Activated CD4-positive, alpha-beta memory T cell treated with anti-CD3 and anti-CD28 coated beads, Interleukin-2, amount 10 ng/mL, durations not matched to agents 7 days and 5 days (primary cell): Measurements from ENCODE around the gene SAMHD1. TPM values are rescaled to one million over a fixed set of nuclear protein-coding genes. Genes with fewer than 3 reads are reported as not detected.
"Not testable (repeated sequence)": the region's sequence is repeated elsewhere in the genome, so short reads cannot be mapped to it uniquely, and the experiment has no call there.

Experiments used
- CTCF ChIA-PET: fragments of 350-600 bp; sonication (Branson Sonifier 250); formaldehyde crosslinking; loops from one replicate; lab custom pipeline; 2021; ENCODE audit warnings: antibody characterized with exemption, inconsistent platforms; lab: Charles Lee
- POLR2A ChIA-PET: fragments of 350-600 bp; sonication (Branson Sonifier 250); formaldehyde crosslinking; loops from one replicate; lab custom pipeline; 2021; ENCODE audit warnings: antibody characterized with exemption; lab: Charles Lee
- DNase-seq: peaks from one replicate; pipeline ENCODE4 v3.0.0-alpha.2; 2020
- H3K27ac Mint-ChIP-seq: one replicate; pipeline ENCODE4 v1.8.0; 2021; ENCODE audit warnings: mild to moderate bottlenecking, mixed read lengths
- H3K27me3 Mint-ChIP-seq: one replicate; pipeline ENCODE4 v1.8.0; 2021; ENCODE audit warnings: mixed read lengths
- H3K36me3 Mint-ChIP-seq: one replicate; pipeline ENCODE4 v1.8.0; 2021; ENCODE audit warnings: low read depth, mixed read lengths
- H3K4me1 Mint-ChIP-seq: one replicate; pipeline ENCODE4 v1.8.0; 2021; ENCODE audit warnings: mixed read lengths
- H3K4me3 Mint-ChIP-seq: one replicate; pipeline ENCODE4 v1.8.0; 2021; ENCODE audit warnings: mild to moderate bottlenecking, mixed read lengths
- H3K9me3 Mint-ChIP-seq: one replicate; pipeline ENCODE4 v1.8.0; 2021; ENCODE audit warnings: mixed read lengths
- total RNA-seq, 2 experiments: library from RNA; stranded (reverse); gene quantifications; one replicate each; pipeline ENCODE4 v1.2.3, GENCODE V29; 2021

Gene SAMHD1
- total RNA-seq, 2 experiments from 2014 or later: 272 TPM

DNA sequence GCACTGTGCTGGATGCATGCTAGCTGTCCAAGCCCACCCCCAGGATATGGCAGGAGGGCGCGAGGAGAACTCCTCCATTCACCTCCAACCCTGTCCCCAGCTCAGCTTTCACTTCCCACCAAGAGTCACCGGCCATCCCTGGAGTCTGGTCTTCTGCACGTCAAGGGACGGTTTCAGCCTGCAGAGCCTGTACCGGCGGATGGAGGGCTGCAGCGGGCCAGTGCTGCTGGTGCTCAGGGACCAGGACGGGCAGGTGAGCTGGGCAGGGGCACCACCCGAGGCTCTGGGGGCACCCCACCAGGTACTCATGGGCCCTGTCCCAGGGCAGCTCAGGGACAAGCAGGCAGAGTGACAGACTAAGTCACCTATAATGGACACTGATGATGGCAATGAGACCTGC, 72.6 kb downstream of the SAMHD1 start:
- Mint-ChIP-seq H3K27me3 (no peaks in the 10 kb centered on the region), H3K36me3 (no peaks in the 10 kb centered on the region), H3K9me3 (no peaks in the 10 kb centered on the region), H3K4me1 (peaks cover 6% of the 10 kb centered on the region), H3K27ac (no peak overlapping the region), H3K4me3 (no peak overlapping the region)
- DNase-seq: no peak
- CTCF ChIA-PET: no interaction called here
- POLR2A ChIA-PET: no interaction called here

- Mint-ChIP-seq H3K36me3 (no peaks in the 10 kb centered on the region), H3K4me1 (peaks cover 3% of the 10 kb centered on the region), H3K27ac (no peak overlapping the region), H3K27me3 (no peaks in the 10 kb centered on the region), H3K9me3 (no peaks in the 10 kb centered on the region), H3K4me3 (no peak overlapping the region)
- ChIA-PET CTCF (interaction anchor here (0.5 kb wide), 1 partner anchor 550 kb away, joined by 3 read pairs; no protein-coding TSS in a partner anchor), POLR2A (no interaction called here)
- no peak for DNase-seq
Measured at GRCh38 chr20:36876473-36876833, 75.1 kb downstream of the SAMHD1 start.

DNA sequence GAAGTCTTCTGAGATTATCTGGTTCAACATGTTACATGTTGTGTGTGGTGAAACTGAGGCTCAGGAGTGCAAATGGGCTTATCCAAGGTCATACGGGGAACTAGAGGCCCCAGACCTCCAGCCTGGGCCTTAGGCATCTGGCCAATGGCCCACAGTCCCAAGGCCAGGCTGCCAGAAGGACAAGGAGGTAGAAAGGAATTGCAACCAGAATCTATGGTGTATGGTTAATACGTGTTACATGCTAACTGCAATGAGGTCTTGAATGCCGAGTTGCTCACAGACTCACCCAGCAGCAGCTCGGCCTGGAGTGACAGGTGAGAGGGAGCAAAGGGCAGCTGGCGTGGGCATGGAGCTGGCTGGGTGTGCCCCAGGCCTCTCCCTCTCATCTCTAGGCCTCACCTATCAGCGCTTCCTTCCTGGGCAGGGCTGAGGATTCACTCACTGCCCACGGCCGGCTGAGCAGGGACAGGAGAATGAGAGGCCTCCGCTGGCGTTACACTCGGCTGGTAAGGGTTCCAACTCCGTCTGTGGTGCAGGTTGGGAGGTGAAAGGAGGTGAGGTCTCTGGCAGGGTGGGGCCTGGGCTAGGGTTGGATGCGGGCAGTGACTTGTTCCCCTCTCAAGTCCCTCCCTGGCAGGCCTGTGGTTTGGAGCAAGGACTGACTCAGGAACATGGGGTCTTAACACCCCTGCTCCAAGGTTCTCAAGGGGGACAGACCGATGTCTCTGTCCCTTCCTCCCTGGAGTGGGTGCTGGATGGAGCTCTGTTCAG, 75.6 kb downstream of the SAMHD1 start, which contains the start of gene TLDC2:
TLDC2 (plus strand) TSS at position 437 of the 771 bp plus-strand sequence; CDS start at position 474, 37 bp downstream.
- H3K27me3 Mint-ChIP-seq: no peaks in the 10 kb centered on the region
- CTCF ChIA-PET: interaction anchor here (0.5 to 0.9 kb wide), 2 partner anchors 34 to 549 kb away, joined by 3 read pairs; no protein-coding TSS in a partner anchor
- POLR2A ChIA-PET: no interaction called here
- H3K4me3 Mint-ChIP-seq: no peak within 1 kb of the TSS
- no peak within 1 kb of the TSS for H3K27ac Mint-ChIP-seq
- no peaks in the 10 kb centered on the region for H3K36me3 Mint-ChIP-seq
- H3K9me3 Mint-ChIP-seq: no peaks in the 10 kb centered on the region
- DNase-seq: no peak
- peaks cover 3% of the 10 kb centered on the region for H3K4me1 Mint-ChIP-seq

DNA sequence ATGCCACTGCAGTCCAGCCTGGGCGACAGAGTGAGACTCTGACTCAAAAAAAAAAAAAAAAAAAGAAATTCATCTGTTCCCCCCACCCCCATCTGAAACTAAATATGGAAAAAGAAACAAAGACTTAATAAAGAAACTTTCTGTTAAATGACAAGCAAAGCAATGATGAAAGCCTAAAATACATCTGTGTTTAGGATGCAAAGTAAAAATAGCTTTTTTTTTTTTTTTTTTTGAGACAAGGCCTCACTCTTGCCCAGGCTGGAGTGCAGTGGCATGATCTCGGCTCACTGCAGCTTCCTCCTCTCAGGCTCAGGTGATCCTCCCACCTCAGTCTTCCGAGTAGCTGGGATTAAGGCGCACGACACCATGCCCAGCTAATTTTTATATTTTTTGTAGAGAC, 76.4 kb downstream of the SAMHD1 start:
- H3K4me1 Mint-ChIP-seq: not testable (repeated sequence)
- CTCF ChIA-PET: interaction anchor here (0.6 to 0.9 kb wide), 3 partner anchors 33 to 149 kb away, joined by 3 to 5 read pairs (median 5); no protein-coding TSS in a partner anchor

GRCh38 chr20:36873498-36874189, 77.9 kb downstream of the SAMHD1 start:
- peaks cover 3% of the 10 kb centered on the region for H3K4me1 Mint-ChIP-seq
- no peak overlapping the region for H3K27ac Mint-ChIP-seq
- no peaks in the 10 kb centered on the region for H3K36me3 Mint-ChIP-seq
- CTCF ChIA-PET: interaction anchor here (0.9 kb wide), 1 partner anchor 13 kb away, joined by 3 read pairs; no protein-coding TSS in a partner anchor
- H3K27me3 Mint-ChIP-seq: no peaks in the 10 kb centered on the region
- DNase-seq: no peak
- POLR2A ChIA-PET: interaction anchor here (1.5 kb wide), 1 partner anchor 10 kb away, joined by 7 read pairs; no protein-coding TSS in a partner anchor
- H3K4me3 Mint-ChIP-seq: no peak overlapping the region
- no peaks in the 10 kb centered on the region for H3K9me3 Mint-ChIP-seq

More for the DNA sequence above, 76.4 kb downstream of the SAMHD1 start:
- H3K4me3 Mint-ChIP-seq, H3K9me3 Mint-ChIP-seq, H3K27me3 Mint-ChIP-seq, DNase-seq, H3K36me3 Mint-ChIP-seq, H3K27ac Mint-ChIP-seq, POLR2A ChIA-PET: not testable (repeated sequence)

DNA sequence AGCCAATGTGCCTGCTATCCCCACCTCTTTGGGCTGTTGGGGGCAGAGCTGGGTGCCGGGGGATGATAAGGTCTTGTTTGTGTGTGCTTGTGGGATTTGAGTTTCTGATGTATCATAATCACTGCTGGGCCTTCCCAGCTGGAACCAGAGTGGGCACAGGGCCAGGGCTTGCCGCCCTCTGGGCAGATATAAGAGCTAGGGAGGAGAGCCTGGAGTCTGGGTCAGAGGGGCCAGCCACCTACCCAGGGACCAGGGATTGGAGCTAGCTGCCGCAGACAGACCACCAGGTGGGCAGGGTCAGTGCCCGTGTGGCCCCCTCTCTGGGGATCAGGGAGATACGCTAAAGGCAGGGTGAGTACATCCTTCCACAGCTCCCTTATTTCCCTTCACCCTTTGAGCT, 78.7 kb downstream of the SAMHD1 start:
- H3K27me3 Mint-ChIP-seq: no peaks in the 10 kb centered on the region
- POLR2A ChIA-PET: interaction anchor here (1.5 kb wide), 1 partner anchor 9 kb away, joined by 7 read pairs; no protein-coding TSS in a partner anchor
- no peak overlapping the region for H3K4me3 Mint-ChIP-seq

GRCh38 chr20:36871640-36872570, 79.6 kb downstream of the SAMHD1 start:
- Mint-ChIP-seq H3K9me3 (no peaks in the 10 kb centered on the region), H3K4me3 (no peak overlapping the region), H3K4me1 (peaks cover 3% of the 10 kb centered on the region), H3K27ac (no peak overlapping the region), H3K27me3 (no peaks in the 10 kb centered on the region), H3K36me3 (no peaks in the 10 kb centered on the region)
- DNase-seq: no peak
- CTCF ChIA-PET: interaction anchor here (0.6 to 1.6 kb wide), 3 partner anchors 10 to 63 kb away, joined by 3 to 4 read pairs (median 3); no protein-coding TSS in a partner anchor
- POLR2A ChIA-PET: no interaction called here

More for the DNA sequence above, 78.7 kb downstream of the SAMHD1 start:
- DNase-seq: no peak
- Mint-ChIP-seq H3K27ac (no peak overlapping the region), H3K36me3 (no peaks in the 10 kb centered on the region), H3K9me3 (no peaks in the 10 kb centered on the region), H3K4me1 (peaks cover 3% of the 10 kb centered on the region)
- CTCF ChIA-PET: interaction anchor here (0.9 kb wide), 1 partner anchor 9 kb away, joined by 3 read pairs; no protein-coding TSS in a partner anchor

DNA sequence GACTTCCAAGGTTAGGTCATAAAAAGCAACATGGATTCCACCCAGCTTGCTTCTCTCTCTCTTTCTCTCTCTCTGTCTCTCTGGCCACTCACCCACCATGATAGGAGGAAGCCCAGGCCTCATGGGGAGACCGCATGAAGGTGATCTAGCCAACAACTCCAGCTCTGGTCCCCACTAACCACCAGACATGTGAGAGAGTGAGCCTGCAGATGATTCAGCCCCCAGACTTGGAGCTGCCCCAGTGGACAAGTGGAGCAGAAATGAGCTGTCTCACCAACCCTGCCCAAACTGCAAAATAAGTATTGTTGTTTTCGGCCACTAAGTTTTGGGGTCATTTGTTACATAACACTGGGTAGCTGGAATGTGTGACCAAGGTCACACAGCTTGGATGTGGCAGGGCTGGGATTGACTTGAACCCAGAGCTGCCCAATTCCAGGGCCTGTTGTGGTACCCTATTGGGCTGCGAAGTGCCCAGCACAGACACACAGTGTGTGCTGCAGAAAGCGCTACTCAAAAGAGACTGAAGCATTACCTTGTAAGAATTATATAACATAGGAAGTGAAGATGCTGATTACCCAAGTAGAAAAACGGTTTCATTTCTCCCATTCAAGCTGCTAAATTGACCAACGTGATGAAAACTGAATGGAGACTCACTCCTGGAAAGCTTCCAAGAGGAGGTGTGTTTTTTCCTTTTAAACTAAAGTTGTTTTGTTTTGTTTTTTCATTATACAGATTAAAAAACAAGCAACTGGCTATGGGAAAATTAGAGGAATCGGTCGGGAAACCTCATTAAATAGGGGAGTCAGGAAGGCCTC, 84.6 kb downstream of the SAMHD1 start:
- Mint-ChIP-seq H3K36me3 (no peaks in the 10 kb centered on the region), H3K27me3 (peaks cover 29% of the 10 kb centered on the region), H3K4me3 (no peak overlapping the region), H3K9me3 (no peaks in the 10 kb centered on the region), H3K4me1 (peaks cover 15% of the 10 kb centered on the region), H3K27ac (no peak overlapping the region)
- DNase-seq: no peak
- ChIA-PET POLR2A (no interaction called here), CTCF (interaction anchor here (0.8 kb wide), 1 partner anchor 20 kb away, joined by 3 read pairs; no protein-coding TSS in a partner anchor)

GRCh38 chr20:36866164-36866563, 85.3 kb downstream of the SAMHD1 start:
- peaks cover 36% of the 10 kb centered on the region for H3K27me3 Mint-ChIP-seq
- peaks cover 15% of the 10 kb centered on the region for H3K4me1 Mint-ChIP-seq
- ChIA-PET CTCF (no interaction called here), POLR2A (no interaction called here)
- H3K36me3 Mint-ChIP-seq: no peaks in the 10 kb centered on the region
- no peak overlapping the region for H3K4me3 Mint-ChIP-seq
- no peak overlapping the region for H3K27ac Mint-ChIP-seq
- no peaks in the 10 kb centered on the region for H3K9me3 Mint-ChIP-seq
- no peak for DNase-seq

GRCh38 chr20:36865861-36866149, 85.7 kb downstream of the SAMHD1 start:
- CTCF ChIA-PET: no interaction called here
- Mint-ChIP-seq H3K4me3 (no peak overlapping the region), H3K4me1 (peaks cover 15% of the 10 kb centered on the region), H3K36me3 (no peaks in the 10 kb centered on the region), H3K27ac (no peak overlapping the region), H3K27me3 (peaks cover 37% of the 10 kb centered on the region), H3K9me3 (no peaks in the 10 kb centered on the region)
- POLR2A ChIA-PET: no interaction called here
- no peak for DNase-seq

- H3K4me3 Mint-ChIP-seq: peak overlapping the region; percentile 53
- no peaks in the 10 kb centered on the region for H3K9me3 Mint-ChIP-seq
- CTCF ChIA-PET: interaction anchor here (1.1 to 2.0 kb wide), 3 partner anchors 29 to 235 kb away, joined by 4 to 14 read pairs (median 5); no protein-coding TSS in a partner anchor
- peaks cover 40% of the 10 kb centered on the region for H3K27me3 Mint-ChIP-seq
- POLR2A ChIA-PET: no interaction called here
- no peak overlapping the region for H3K27ac Mint-ChIP-seq
- no peaks in the 10 kb centered on the region for H3K36me3 Mint-ChIP-seq
- H3K4me1 Mint-ChIP-seq: peaks cover 15% of the 10 kb centered on the region
- DNase-seq: no peak
Measured at GRCh38 chr20:36865076-36865860, 86.2 kb downstream of the SAMHD1 start.
